Ovary (tissue), 9 donors: ENCODE results near the gene UCK2. TPM values are rescaled to one million over a fixed set of nuclear protein-coding genes. Genes with fewer than 3 reads are reported as not detected.

Experiments used
- DNase-seq, 5 donors: peaks; one replicate each; pipeline ENCODE4 v3.0.0-alpha.2; 2019 to 2020
- H3K27ac ChIP-seq, 2 donors: fragments of 200-600 bp; one replicate each; pipeline versions ENCODE4 v1.5.1 to v1.8.0; 2019 to 2022
- H3K27me3 ChIP-seq: fragments of 200-600 bp; one replicate; pipeline ENCODE4 v1.8.0; 2022
- H3K36me3 ChIP-seq: fragments of 200-600 bp; sonication (generic); one replicate; pipeline ENCODE4 v1.5.1; 2019
- H3K4me1 ChIP-seq: one replicate; pipeline ENCODE4 v1.8.1; 2013; ENCODE audit warnings: mild to moderate bottlenecking, moderate library complexity; ENCODE audit not compliant: insufficient read depth
- H3K4me3 ChIP-seq: fragments of 200-600 bp; sonication (generic); one replicate; pipeline ENCODE4 v1.5.1; 2017
- H3K9me3 ChIP-seq, 2 donors: fragments of 200-600 bp in 1 of 2; sonication (generic) in 1 of 2; one replicate each; pipeline versions ENCODE4 v1.5.1 to v1.8.1; 2013 to 2019; ENCODE audit warnings: mild to moderate bottlenecking in 1 of 2, moderate library complexity in 1 of 2
- EP300 ChIP-seq: sonication (generic); formaldehyde crosslinking; IDR thresholded peaks from one replicate; pipeline ENCODE4 v1.6.1; 2017; ENCODE audit warnings: antibody characterized with exemption
- POLR2A ChIP-seq: fragments of 450-650 bp; IDR thresholded peaks from one replicate; pipeline ENCODE4 v1.6.1; 2017; ENCODE audit warnings: antibody characterized with exemption, mild to moderate bottlenecking, moderate library complexity
- WGBS, 3 donors: extraction: QIAGEN DNeasy Blood & Tissue Kit in 1 of 3; methylation state at CpG; one replicate each; pipeline versions ENCODE4 v1.1.5 to v1.1.7; 2013 to 2017; 5-methylcytosine and 5-hydroxymethylcytosine counted together
- intact Hi-C, 4 donors: fragments of 100-400 bp; cut with DNase I; formaldehyde crosslinking; loops; one replicate each; pipeline versions ENCODE4 v1.11.0 to v1.15.1; 2022 to 2023
- polyA plus RNA-seq, 2 donors: library from polyadenylated mRNA; stranded (reverse); fragments of 200-250 nt in 1 of 2; fragments of 350-450 nt in 1 of 2; fragmentation: Illumina TruSeq in 1 of 2; extraction: RNeasy Lipid Tissue Mini Kit (QIAGEN cat#74804) in 1 of 2; gene quantifications; one replicate each; pipeline ENCODE4 v1.2.3, GENCODE V29; 2013 to 2014
- total RNA-seq, 7 donors: library from RNA; depleted of rRNA in 2 of 7; stranded (reverse); fragments of >200 nt in 2 of 7; fragmentation: NEBNext Ultra II Directional in 3 of 7; extraction: Animal tissue kit (Norgen Biotek cat#: 25700) in 3 of 7; gene quantifications; one replicate each; pipeline versions ENCODE4 v1.1.0 to v1.2.4, GENCODE V29; 2016 to 2023
- TF ChIP-seq, protein P1 (sequence below), 3 donors: fragments of 450-650 bp in 2 of 3; fragments of 200-600 bp in 1 of 3; IDR thresholded peaks; one replicate each; pipeline versions ENCODE4 v1.5.1 to v1.8.0; 2016 to 2022; ENCODE audit warnings: antibody characterized with exemption in 3 of 3, mild to moderate bottlenecking in 1 of 3
- donor health status: DM: no; HTN: no; CAD: no; lungs with moderate emphysema.
- donor health status: DM: no; HTN: no; CAD: no.
- donor health status: Bipolar disorder and iron deficiency.
- donor health status: DM: yes; HTN: yes; CAD: no.
- donor health status: DM: no; HTN: no; CAD: no.
- donor health status: DM: yes; HTN: yes; CAD: no.

Gene UCK2
- total and polyA plus RNA-seq, 9 donors = 7.3 to 22.7 (median 16.4) TPM

DNA sequence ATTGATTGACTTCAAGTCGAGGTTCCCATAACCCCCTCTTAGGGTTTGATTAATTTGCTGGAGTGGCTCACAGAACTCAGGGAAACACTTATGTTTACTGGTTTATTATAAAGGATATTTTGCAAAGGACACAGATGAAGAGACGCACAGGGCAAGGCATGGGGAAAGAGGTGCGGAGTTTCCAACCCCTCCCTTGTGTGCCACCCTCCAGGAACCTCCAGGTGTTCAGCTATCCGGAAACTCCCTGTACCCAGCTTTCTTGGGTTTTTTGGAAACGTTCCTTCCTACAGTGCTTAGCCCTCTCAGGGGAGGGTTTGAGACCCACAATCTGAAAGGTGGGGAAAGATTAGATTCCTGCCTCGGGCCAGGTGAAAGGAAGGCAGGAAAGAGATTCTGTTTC is 48.2 kb downstream of the UCK2 start:
- Histone ChIP-seq H3K4me1 (no peaks in the 10 kb centered on the region), H3K36me3 (no peaks in the 10 kb centered on the region), H3K27ac (no peak overlapping the region), H3K27me3 (no peaks in the 10 kb centered on the region), H3K4me3 (no peak overlapping the region), H3K9me3 (no peaks in the 10 kb centered on the region)
- 71 to 79% (median 78%) methylated on average over 6 of the region's 6 CpGs for WGBS, 3 donors
- intact Hi-C loops = no loop called here
- TF ChIP-seq POLR2A (no peak), EP300 (no peak)
- TF ChIP-seq, protein P1, sequence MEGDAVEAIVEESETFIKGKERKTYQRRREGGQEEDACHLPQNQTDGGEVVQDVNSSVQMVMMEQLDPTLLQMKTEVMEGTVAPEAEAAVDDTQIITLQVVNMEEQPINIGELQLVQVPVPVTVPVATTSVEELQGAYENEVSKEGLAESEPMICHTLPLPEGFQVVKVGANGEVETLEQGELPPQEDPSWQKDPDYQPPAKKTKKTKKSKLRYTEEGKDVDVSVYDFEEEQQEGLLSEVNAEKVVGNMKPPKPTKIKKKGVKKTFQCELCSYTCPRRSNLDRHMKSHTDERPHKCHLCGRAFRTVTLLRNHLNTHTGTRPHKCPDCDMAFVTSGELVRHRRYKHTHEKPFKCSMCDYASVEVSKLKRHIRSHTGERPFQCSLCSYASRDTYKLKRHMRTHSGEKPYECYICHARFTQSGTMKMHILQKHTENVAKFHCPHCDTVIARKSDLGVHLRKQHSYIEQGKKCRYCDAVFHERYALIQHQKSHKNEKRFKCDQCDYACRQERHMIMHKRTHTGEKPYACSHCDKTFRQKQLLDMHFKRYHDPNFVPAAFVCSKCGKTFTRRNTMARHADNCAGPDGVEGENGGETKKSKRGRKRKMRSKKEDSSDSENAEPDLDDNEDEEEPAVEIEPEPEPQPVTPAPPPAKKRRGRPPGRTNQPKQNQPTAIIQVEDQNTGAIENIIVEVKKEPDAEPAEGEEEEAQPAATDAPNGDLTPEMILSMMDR (IDR thresholded peaks at IDR 0.05) = no peak
- no peak for DNase-seq

DNA sequence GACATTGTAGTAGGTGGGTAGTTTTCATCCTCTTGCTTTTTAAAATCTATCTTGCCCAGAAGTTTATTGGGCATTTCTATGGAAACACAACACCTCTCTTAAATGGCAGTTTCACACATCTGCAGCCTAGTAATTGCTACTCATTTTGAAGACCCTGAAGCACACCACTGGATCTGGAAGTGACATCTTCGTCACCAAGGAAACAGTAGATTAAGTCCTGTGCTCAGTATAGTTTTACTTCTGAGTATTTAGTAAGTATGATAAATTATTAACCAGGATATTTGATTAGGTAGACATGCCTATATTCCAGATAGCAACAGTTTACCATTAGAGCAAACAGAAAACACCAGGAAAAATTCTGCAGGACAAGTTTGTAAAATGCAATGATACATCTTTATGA is 48.7 kb downstream of the UCK2 start:
- H3K27ac ChIP-seq = no peak overlapping the region

DNA sequence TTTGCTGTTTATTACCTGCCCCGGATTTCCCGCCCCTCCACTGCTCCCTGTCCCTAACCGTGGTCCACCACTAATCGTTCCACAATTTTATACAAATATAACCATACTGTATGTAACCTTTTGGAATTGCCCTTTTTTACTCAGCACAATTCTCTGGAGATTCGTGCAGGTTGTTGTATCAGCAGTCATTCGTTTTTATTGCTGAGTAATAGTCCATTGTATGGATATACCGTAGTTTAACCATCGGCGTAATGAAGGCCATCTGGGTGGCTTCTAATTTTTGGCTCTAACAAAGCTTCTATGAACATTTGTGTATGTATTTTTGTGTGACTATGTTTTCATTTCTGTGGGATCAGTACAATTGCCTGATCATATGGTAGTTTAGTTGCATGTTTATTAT is 50.0 kb downstream of the UCK2 start:
- no peak for DNase-seq
- 97 to 99% (median 98%) methylated on average over 9 of the region's 9 CpGs for WGBS, 3 donors
- H3K27me3 ChIP-seq = no peaks in the 10 kb centered on the region
- H3K4me1 ChIP-seq = no peaks in the 10 kb centered on the region
- no peaks in the 10 kb centered on the region for H3K36me3 ChIP-seq
- no peaks in the 10 kb centered on the region for H3K9me3 ChIP-seq
- intact Hi-C loops = no loop called here
- no peak overlapping the region for H3K27ac ChIP-seq
- TF ChIP-seq, protein P1 (IDR thresholded peaks at IDR 0.05) = no peak
- TF ChIP-seq POLR2A = no peak
- TF ChIP-seq EP300 = no peak
- H3K4me3 ChIP-seq = no peak overlapping the region

More for the DNA sequence above, 48.7 kb downstream of the UCK2 start:
- DNase-seq = no peak
- no peaks in the 10 kb centered on the region for H3K27me3 ChIP-seq
- H3K4me3 ChIP-seq = no peak overlapping the region
- TF ChIP-seq EP300 (no peak), POLR2A (no peak)
- TF ChIP-seq, protein P1 (IDR thresholded peaks at IDR 0.05) = no peak
- H3K4me1 ChIP-seq = no peaks in the 10 kb centered on the region
- intact Hi-C loops = no loop called here
- no peaks in the 10 kb centered on the region for H3K36me3 ChIP-seq
- H3K9me3 ChIP-seq = no peaks in the 10 kb centered on the region
- 96 to 98% (median 96%) methylated on average over 1 of the region's 1 CpG for WGBS, 3 donors

DNA sequence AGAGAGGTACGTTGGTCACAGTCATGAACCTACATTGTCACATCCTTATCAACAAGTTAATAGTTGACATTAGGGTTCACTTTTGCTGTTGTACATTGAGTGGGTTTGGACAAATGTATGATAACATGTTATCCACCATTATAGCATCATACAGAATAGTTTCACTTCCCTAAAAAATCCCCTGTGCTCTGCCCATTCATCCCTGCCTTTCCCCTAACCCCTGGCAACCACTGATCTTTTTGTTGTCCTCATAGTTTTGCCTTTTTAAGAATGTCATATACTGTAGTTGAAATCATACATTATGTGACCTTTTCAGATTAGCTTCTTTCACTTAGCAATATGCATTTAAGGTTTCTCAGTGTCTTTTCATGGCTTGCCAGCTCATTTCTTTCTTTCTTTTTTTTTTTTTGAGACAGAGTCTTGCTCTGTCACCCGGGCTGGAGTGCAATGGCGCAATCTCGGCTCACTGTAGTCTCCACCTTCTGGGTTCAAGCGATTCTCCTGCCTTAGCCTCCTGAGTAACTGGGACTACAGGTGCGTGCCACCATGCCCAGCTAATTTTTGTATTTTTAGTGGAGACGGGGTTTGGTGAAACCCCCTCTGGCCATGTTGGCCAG is 50.6 kb downstream of the UCK2 start:
- no peak for DNase-seq
- Histone ChIP-seq H3K27ac (no peak overlapping the region), H3K27me3 (no peaks in the 10 kb centered on the region), H3K9me3 (no peaks in the 10 kb centered on the region), H3K36me3 (no peaks in the 10 kb centered on the region), H3K4me1 (no peaks in the 10 kb centered on the region), H3K4me3 (no peak overlapping the region)
- TF ChIP-seq, protein P1 (IDR thresholded peaks at IDR 0.05) = no peak
- TF ChIP-seq EP300 (no peak), POLR2A (no peak)
- 96 to 97% (median 96%) methylated on average over 7 of the region's 7 CpGs for WGBS, 3 donors
- intact Hi-C loops = no loop called here
